Cardiac muscle cell (in vitro differentiated cells and primary cell): ENCODE data around the gene FAF1. TPM values are rescaled to one million over a fixed set of nuclear protein-coding genes. Genes with fewer than 3 reads are reported as not detected.

Experiments used
- DNase-seq, 2 donors: peaks; one replicate each; pipeline versions ENCODE4 v3.0.0 to v3.0.0-alpha.2; 2010 to 2017; ENCODE audit warnings: low read depth in 1 of 2, low spot score in 1 of 2
- H3K27ac ChIP-seq: fragments of 200-600 bp; sonication (generic); 2 replicates; pipeline ENCODE4 v1.5.1; 2016
- H3K27me3 ChIP-seq: fragments of 200-600 bp; sonication (generic); 2 replicates; pipeline ENCODE4 v1.6.0; 2016; ENCODE audit warnings: control low read depth
- H3K36me3 ChIP-seq: fragments of 200-600 bp; sonication (generic); 2 replicates; pipeline ENCODE4 v1.5.1; 2016; ENCODE audit warnings: control low read depth
- H3K4me1 ChIP-seq: fragments of 200-600 bp; sonication (generic); 2 replicates; pipeline ENCODE4 v1.8.1; 2017; ENCODE audit warnings: low read depth, mild to moderate bottlenecking, mixed run types
- H3K4me3 ChIP-seq: fragments of 200-600 bp; sonication (generic); 2 replicates; pipeline ENCODE4 v1.5.1; 2016; ENCODE audit warnings: mild to moderate bottlenecking
- H3K9me3 ChIP-seq: fragments of 200-600 bp; sonication (generic); 2 replicates; pipeline ENCODE4 v1.5.1; 2017; ENCODE audit warnings: low read depth, mild to moderate bottlenecking, control low read depth
- polyA plus RNA-seq: library from polyadenylated mRNA; unstranded; fragments of >200 nt; fragmentation: Nextera tagmentation; extraction: Ambion mirVana; gene quantifications from 2 replicates; pipeline ENCODE4 v1.2.1, GENCODE V29; 2016
- total RNA-seq: library from RNA; depleted of rRNA; stranded (reverse); fragments of >200 nt; gene quantifications from 2 replicates; pipeline ENCODE4 v1.2.3, GENCODE V29; 2016
- TF ChIP-seq, protein P1 (sequence below): IDR thresholded peaks from 2 replicates; pipeline ENCODE4 v1.5.1; 2012; ENCODE audit warnings: low read depth, mild to moderate bottlenecking, low read length

Gene FAF1
- total and polyA plus RNA-seq, 2 experiments from 2014 or later = 24.3 to 76.7 TPM

DNA sequence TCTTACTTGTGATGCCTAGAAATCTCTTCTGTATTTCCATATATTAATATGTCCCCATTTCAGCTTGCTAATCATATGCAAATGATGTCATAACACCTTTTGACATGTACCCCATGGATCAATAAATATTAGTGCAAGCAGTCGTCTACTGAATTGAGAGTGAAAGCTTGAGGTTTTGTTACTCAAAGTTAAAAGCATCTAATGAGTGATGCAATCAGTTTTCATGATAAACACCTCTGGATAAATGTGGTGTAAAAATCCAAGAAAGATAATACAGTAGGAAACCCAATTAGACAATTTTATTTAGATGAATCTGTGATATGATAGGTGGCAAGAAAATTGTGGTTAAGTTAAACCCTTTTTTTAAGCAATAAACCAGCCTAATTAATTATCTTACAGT, 395.6 kb downstream of the FAF1 start:
- Histone ChIP-seq H3K27me3 (no peaks in the 10 kb centered on the region), H3K9me3 (no peaks in the 10 kb centered on the region), H3K36me3 (no peaks in the 10 kb centered on the region), H3K27ac (no peak overlapping the region), H3K4me3 (no peak overlapping the region), H3K4me1 (no peaks in the 10 kb centered on the region)
- DNase-seq = no peak
- TF ChIP-seq, protein P1, sequence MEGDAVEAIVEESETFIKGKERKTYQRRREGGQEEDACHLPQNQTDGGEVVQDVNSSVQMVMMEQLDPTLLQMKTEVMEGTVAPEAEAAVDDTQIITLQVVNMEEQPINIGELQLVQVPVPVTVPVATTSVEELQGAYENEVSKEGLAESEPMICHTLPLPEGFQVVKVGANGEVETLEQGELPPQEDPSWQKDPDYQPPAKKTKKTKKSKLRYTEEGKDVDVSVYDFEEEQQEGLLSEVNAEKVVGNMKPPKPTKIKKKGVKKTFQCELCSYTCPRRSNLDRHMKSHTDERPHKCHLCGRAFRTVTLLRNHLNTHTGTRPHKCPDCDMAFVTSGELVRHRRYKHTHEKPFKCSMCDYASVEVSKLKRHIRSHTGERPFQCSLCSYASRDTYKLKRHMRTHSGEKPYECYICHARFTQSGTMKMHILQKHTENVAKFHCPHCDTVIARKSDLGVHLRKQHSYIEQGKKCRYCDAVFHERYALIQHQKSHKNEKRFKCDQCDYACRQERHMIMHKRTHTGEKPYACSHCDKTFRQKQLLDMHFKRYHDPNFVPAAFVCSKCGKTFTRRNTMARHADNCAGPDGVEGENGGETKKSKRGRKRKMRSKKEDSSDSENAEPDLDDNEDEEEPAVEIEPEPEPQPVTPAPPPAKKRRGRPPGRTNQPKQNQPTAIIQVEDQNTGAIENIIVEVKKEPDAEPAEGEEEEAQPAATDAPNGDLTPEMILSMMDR = no peak

DNA sequence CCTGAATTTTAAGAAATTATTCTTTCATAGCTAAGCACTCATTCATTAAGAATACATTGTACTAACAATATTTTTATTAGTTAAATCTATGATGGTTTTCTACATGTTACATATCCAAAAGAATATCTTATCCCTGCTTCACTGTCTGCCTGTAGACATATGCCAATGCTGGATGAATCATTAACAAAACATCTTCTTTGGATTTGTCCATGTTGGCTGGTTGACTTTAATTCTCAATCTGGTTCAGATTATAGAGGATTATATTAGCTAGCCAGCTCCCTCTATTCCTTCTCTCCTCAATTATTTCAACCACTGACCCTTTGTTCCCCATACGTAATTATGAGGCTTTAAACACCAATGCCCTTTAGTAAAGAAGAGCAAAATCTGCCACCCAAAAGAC, 398.0 kb downstream of the FAF1 start:
- no peaks in the 10 kb centered on the region for H3K4me1 ChIP-seq
- H3K27me3 ChIP-seq = no peaks in the 10 kb centered on the region
- no peaks in the 10 kb centered on the region for H3K36me3 ChIP-seq
- TF ChIP-seq, protein P1 = no peak
- H3K4me3 ChIP-seq = no peak overlapping the region
- no peak overlapping the region for H3K27ac ChIP-seq
- DNase-seq = no peak
- no peaks in the 10 kb centered on the region for H3K9me3 ChIP-seq

DNA sequence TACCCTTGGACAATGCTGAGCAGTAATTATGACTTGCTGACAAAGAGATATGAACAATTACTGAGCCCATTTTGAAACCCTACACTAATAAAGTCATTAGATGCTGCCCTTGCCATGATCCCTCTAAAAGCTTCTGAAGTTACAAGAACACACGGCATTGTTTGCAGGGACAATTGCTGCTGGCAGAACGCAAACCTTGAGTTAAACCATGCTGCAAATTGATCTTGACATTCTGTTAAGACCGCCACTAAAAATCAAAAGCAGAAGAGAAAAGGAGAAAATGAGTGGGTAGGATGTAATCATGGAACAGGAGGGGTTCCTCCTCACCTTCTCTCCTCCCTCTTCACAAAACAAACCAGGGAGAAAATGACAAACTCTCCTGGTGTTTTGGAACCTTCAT, 400.6 kb downstream of the FAF1 start:
- DNase-seq = no peak
- TF ChIP-seq, protein P1 = no peak
- Histone ChIP-seq H3K4me1 (no peaks in the 10 kb centered on the region), H3K36me3 (no peaks in the 10 kb centered on the region), H3K4me3 (no peak overlapping the region), H3K27ac (no peak overlapping the region), H3K9me3 (no peaks in the 10 kb centered on the region), H3K27me3 (no peaks in the 10 kb centered on the region)

DNA sequence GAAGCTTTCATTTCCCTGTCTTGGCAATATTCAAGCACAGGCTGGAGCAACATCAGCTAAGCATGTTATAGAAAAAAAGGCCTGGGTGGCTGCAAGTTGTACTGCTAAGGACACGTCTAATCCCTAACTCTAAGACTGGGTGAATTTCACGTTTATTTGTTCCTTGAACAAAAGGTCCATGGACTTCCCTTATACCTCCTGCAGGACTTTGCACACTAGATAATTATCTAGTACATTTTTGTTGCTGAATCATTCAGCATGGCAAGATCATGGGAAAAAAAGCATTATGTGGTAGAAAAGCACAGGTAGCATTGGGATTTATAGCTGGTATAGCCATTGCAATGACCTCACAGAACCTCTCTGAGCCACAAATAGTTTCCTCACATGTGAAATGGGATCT, 406.1 kb downstream of the FAF1 start:
- Histone ChIP-seq H3K9me3 (no peaks in the 10 kb centered on the region), H3K27me3 (no peaks in the 10 kb centered on the region), H3K36me3 (no peaks in the 10 kb centered on the region), H3K4me3 (no peak overlapping the region), H3K27ac (no peak overlapping the region), H3K4me1 (no peaks in the 10 kb centered on the region)
- TF ChIP-seq, protein P1 = no peak
- no peak for DNase-seq

DNA sequence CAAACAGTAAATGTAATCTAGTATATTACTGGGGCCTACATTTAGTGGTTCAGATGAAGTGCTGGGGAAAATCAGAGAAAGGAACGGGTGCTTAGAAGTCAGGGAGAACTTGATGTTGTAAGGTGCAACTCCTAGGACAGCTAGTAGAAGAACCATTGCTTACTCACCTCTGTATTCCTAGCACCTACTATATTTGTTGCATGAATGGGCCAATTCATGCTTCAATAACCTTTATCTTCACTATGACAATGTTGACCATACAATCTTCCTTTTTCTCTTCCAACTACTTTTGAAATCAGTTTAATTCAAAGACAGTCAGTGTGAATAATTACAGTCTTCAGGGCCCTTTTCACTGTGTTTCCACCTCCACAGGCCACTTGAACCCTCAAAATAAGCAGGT, 411.8 kb downstream of the FAF1 start:
- H3K9me3 ChIP-seq = no peaks in the 10 kb centered on the region
- no peaks in the 10 kb centered on the region for H3K27me3 ChIP-seq
- H3K4me3 ChIP-seq = no peak overlapping the region
- H3K4me1 ChIP-seq = no peaks in the 10 kb centered on the region
- no peak for DNase-seq
- H3K27ac ChIP-seq = no peak overlapping the region
- no peaks in the 10 kb centered on the region for H3K36me3 ChIP-seq
- TF ChIP-seq, protein P1 = no peak

DNA sequence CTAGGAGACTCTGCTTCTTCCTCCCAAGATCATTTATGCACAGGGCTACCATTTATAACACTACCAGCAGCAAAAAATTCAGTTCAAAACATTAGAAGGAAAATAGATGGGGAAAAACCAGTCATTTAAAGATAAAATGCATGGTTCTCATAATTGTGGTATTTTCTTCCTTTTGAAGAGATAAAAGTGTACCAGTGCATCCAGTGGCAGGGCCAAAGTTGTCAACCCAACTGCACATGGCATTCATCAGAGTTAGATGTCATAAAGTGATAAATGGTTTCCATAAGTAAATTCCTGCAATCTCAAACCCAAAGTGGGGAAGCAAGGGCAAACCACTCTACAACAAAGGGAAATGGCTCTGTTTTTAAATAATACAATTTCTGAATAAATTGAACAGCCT, 417.7 kb downstream of the FAF1 start:
- no peaks in the 10 kb centered on the region for H3K36me3 ChIP-seq
- H3K4me1 ChIP-seq = no peaks in the 10 kb centered on the region
- H3K9me3 ChIP-seq = no peaks in the 10 kb centered on the region
- no peak overlapping the region for H3K4me3 ChIP-seq
- H3K27ac ChIP-seq = no peak overlapping the region
- H3K27me3 ChIP-seq = no peaks in the 10 kb centered on the region
- TF ChIP-seq, protein P1 = no peak
- peak in 1 of 2 donors; percentile 32 for DNase-seq
